A549 treated with Mapracorat at 1 μM for 4 hours (cell line): ENCODE measurements around the gene CR1. TPM values are rescaled to one million over a fixed set of nuclear protein-coding genes. Genes with fewer than 3 reads are reported as not detected.

Source experiments
- total RNA-seq: library from RNA; stranded (reverse); fragments of 200-300 nt; extraction: Qiagen RNA extraction; gene quantifications from 5 replicates; pipeline ENCODE4 v1.2.3, GENCODE V29; 2022

CR1 gene
- total RNA-seq = not detected in 5 replicates

DNA sequence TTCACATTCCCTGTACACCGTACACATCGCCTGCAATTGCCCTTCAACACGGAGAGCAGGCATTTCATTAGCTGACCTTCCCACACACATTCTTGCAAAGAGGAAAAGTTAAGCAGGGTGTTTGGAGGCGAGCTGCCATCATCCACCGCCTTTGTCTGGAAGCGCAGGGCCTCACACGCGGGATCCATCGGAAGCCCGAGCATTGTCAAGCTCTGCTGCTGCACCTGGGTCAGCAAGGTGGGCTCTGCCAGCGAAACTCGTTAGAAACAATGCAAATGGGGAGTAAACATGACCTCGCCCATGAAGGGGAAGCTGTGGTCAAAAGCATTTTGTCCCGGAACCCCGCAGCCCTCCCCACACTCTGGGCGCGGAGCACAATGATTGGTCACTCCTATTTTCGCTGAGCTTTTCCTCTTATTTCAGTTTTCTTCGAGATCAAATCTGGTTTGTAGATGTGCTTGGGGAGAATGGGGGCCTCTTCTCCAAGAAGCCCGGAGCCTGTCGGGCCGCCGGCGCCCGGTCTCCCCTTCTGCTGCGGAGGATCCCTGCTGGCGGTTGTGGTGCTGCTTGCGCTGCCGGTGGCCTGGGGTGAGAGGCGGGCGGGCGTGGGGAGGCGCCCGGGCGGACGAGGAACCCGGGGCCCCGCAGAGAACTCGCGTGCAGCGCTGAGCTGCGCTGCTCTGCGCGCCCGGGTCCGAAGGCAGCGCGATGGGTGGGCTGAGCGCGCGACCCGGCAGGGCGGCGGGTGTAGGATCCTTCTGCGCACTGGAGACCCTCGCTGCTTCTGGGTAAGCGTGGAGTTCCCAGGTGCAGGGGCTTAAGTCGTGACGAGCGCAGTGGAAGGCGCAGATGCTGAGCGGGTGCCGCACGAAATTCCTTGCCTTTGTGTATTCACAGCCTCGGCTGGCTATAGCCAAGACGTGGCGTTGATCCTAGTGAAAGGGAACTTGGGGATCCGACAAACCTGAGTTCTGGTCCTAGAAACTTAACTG, at the start of gene CR1:
Gene CR1 (plus strand): TSS at position 357 of the 992 bp plus-strand sequence. CDS start 111 bp downstream, at position 468.

GRCh38 chr1:207454046-207454964, 41.7 kb upstream of the CR1 start, which contains the start of gene CR2:
CR2 (plus strand) TSS chr1:207454328; CDS start chr1:207454419, 91 bp downstream.

GRCh38 chr1:207644852-207645634, 149.1 kb downstream of the CR1 start, which contains the start of gene CR1L:
CR1L (plus strand) TSS chr1:207645133; CDS start chr1:207645234, 101 bp downstream.

Other genes starting within 250 kb of the CR1 start
- 88.5 to 133 TPM (median 111 TPM) in 5 replicates for gene CD55, start 174.5 kb upstream of the CR1 start, total RNA-seq
- gene CR2, start 41.8 kb upstream of the CR1 start, total RNA-seq = not detected in 5 replicates
- gene CR1L, start 149.0 kb downstream of the CR1 start, total RNA-seq = 0.40 TPM in 1 of 5 replicates, not detected in the others